H9 (cell line): ENCODE measurements around the gene NALCN. TPM values are rescaled to one million over a fixed set of nuclear protein-coding genes. Genes with fewer than 3 reads are reported as not detected.

Source experiments
- DNase-seq: peaks from one replicate; pipeline ENCODE4 v3.0.0-alpha.2; 2017
- H2AFZ ChIP-seq: one replicate; pipeline ENCODE4 v1.6.1; 2013; ENCODE audit warnings: mild to moderate bottlenecking, low read length, control low read depth, moderate library complexity
- H2AK5ac ChIP-seq: 2 replicates; pipeline ENCODE4 v1.6.1; 2013; ENCODE audit warnings: low read length, control low read depth, mixed read lengths; ENCODE audit not compliant: insufficient read length
- H2BK120ac ChIP-seq: one replicate; pipeline ENCODE4 v1.6.1; 2013; ENCODE audit warnings: low read depth, mild to moderate bottlenecking, low read length, control low read depth, inconsistent platforms; ENCODE audit not compliant: poor library complexity, severe bottlenecking
- H2BK12ac ChIP-seq: 2 replicates; pipeline ENCODE4 v1.6.1; 2013; ENCODE audit warnings: low read length, control low read depth, mixed read lengths, low read depth; ENCODE audit not compliant: insufficient read length
- H2BK15ac ChIP-seq: 2 replicates; pipeline ENCODE4 v1.6.1; 2013; ENCODE audit warnings: low read depth, low read length, control low read depth
- H2BK20ac ChIP-seq: one replicate; pipeline ENCODE4 v1.6.1; 2013; ENCODE audit warnings: low read depth, mild to moderate bottlenecking, low read length, control low read depth, inconsistent platforms; ENCODE audit not compliant: poor library complexity, severe bottlenecking
- H2BK5ac ChIP-seq: 2 replicates; pipeline ENCODE4 v1.6.1; 2013; ENCODE audit warnings: low read length, control low read depth, mixed read lengths; ENCODE audit not compliant: insufficient read length
- H3K14ac ChIP-seq: 2 replicates; pipeline ENCODE4 v1.6.1; 2013; ENCODE audit warnings: low read length, control low read depth; ENCODE audit not compliant: insufficient read depth
- H3K18ac ChIP-seq: 2 replicates; pipeline ENCODE4 v1.6.1; 2013; ENCODE audit warnings: low read depth, mild to moderate bottlenecking, mixed read lengths, low read length, control low read depth; ENCODE audit not compliant: insufficient read length
- H3K23ac ChIP-seq: 2 replicates; pipeline ENCODE4 v1.6.1; 2013; ENCODE audit warnings: low read length, control low read depth, mixed read lengths, low read depth; ENCODE audit not compliant: insufficient read length
- H3K23me2 ChIP-seq: 2 replicates; pipeline ENCODE4 v1.6.1; 2013; ENCODE audit warnings: low read depth, mild to moderate bottlenecking, mixed read lengths, low read length, control low read depth; ENCODE audit not compliant: insufficient read length, poor library complexity, severe bottlenecking
- H3K27ac ChIP-seq: 2 replicates; pipeline ENCODE4 v1.5.1; 2013; ENCODE audit warnings: low read length, control low read depth, mixed read lengths, low read depth; ENCODE audit not compliant: insufficient read length
- H3K27me3 ChIP-seq: 2 replicates; pipeline ENCODE4 v1.6.1; 2013; ENCODE audit warnings: low read length, control low read depth, inconsistent platforms; ENCODE audit not compliant: insufficient read depth
- H3K4ac ChIP-seq: 2 replicates; pipeline ENCODE4 v1.6.1; 2013; ENCODE audit warnings: low read depth, mild to moderate bottlenecking, control low read depth, inconsistent platforms, low read length, moderate library complexity
- H3K4me1 ChIP-seq: 2 replicates; pipeline ENCODE4 v1.6.1; 2013; ENCODE audit warnings: low read length, control low read depth, inconsistent platforms; ENCODE audit not compliant: insufficient read depth
- H3K4me2 ChIP-seq: 2 replicates; pipeline ENCODE4 v1.6.1; 2013; ENCODE audit warnings: low read length, control low read depth, mixed read lengths; ENCODE audit not compliant: insufficient read length, insufficient read depth
- H3K56ac ChIP-seq: 2 replicates; pipeline ENCODE4 v1.6.1; 2013; ENCODE audit warnings: low read depth, mild to moderate bottlenecking, mixed read lengths, low read length, control low read depth; ENCODE audit not compliant: insufficient read length
- H3K79me1 ChIP-seq: 2 replicates; pipeline ENCODE4 v1.6.1; 2013; ENCODE audit warnings: low read depth, mild to moderate bottlenecking, moderate library complexity, low read length, control low read depth, inconsistent platforms; ENCODE audit not compliant: insufficient read depth, poor library complexity, severe bottlenecking
- H3K79me2 ChIP-seq: 2 replicates; pipeline ENCODE4 v1.6.1; 2013; ENCODE audit warnings: low read length, control low read depth, inconsistent platforms; ENCODE audit not compliant: insufficient read depth
- H3K9ac ChIP-seq: 2 replicates; pipeline ENCODE4 v1.6.1; 2013; ENCODE audit warnings: low read length, control low read depth, mixed read lengths; ENCODE audit not compliant: insufficient read length; ENCODE audit errors: extremely low read depth
- H3K9me3 ChIP-seq: one replicate; pipeline ENCODE4 v1.6.1; 2013; ENCODE audit warnings: low read depth, low read length, inconsistent platforms; ENCODE audit not compliant: control insufficient read depth
- H3T11ph ChIP-seq: one replicate; pipeline ENCODE4 v1.6.1; 2013; ENCODE audit warnings: mild to moderate bottlenecking, low read length, control low read depth, inconsistent platforms
- H4K20me1 ChIP-seq: one replicate; pipeline ENCODE4 v1.6.1; 2013; ENCODE audit not compliant: control insufficient read depth, insufficient read length, insufficient read depth
- H4K5ac ChIP-seq: 2 replicates; pipeline ENCODE4 v1.6.1; 2013; ENCODE audit warnings: low read depth, mild to moderate bottlenecking, mixed read lengths, low read length, control low read depth; ENCODE audit not compliant: insufficient read length
- H4K8ac ChIP-seq: replicated peaks from 2 replicates; pipeline ENCODE4 v1.6.1; 2013; ENCODE audit warnings: low read length, control low read depth, mixed read lengths, low read depth; ENCODE audit not compliant: insufficient read length
- H4K91ac ChIP-seq: 2 replicates; pipeline ENCODE4 v1.6.1; 2013; ENCODE audit warnings: low read depth, mild to moderate bottlenecking, moderate library complexity, mixed read lengths, low read length, control low read depth; ENCODE audit not compliant: insufficient read length
- H3K27ac Mint-ChIP-seq, 3 experiments: 2 replicates in 2 of 3; 3 replicates in 1 of 3; pipeline ENCODE4 v1.8.0; 2020 to 2021; ENCODE audit warnings: mixed read lengths in 3 of 3, mild to moderate bottlenecking in 1 of 3, moderate library complexity in 1 of 3
- H3K27me3 Mint-ChIP-seq: 2 replicates; pipeline ENCODE4 v1.8.0; 2021; ENCODE audit warnings: low read depth, mild to moderate bottlenecking, moderate library complexity, mixed read lengths
- H3K36me3 Mint-ChIP-seq, 3 experiments: 2 replicates in 2 of 3; 3 replicates in 1 of 3; pipeline ENCODE4 v1.8.0; 2020 to 2021; ENCODE audit warnings: low read depth in 3 of 3, mixed read lengths in 3 of 3; ENCODE audit not compliant: insufficient read depth in 1 of 3
- H3K4me1 Mint-ChIP-seq, 2 experiments: 2 replicates each; pipeline ENCODE4 v1.8.0; 2020; ENCODE audit warnings: mixed read lengths in 2 of 2
- H3K4me3 Mint-ChIP-seq, 2 experiments: 2 replicates in 1 of 2; 3 replicates in 1 of 2; pipeline ENCODE4 v1.8.0; 2020 to 2021; ENCODE audit warnings: mild to moderate bottlenecking in 2 of 2, mixed read lengths in 2 of 2, moderate library complexity in 1 of 2
- H3K9me3 Mint-ChIP-seq, 2 experiments: 2 replicates in 1 of 2; 3 replicates in 1 of 2; pipeline ENCODE4 v1.8.0; 2020; ENCODE audit warnings: mild to moderate bottlenecking in 2 of 2, mixed read lengths in 2 of 2, moderate library complexity in 1 of 2
- CTCF ChIP-seq: fragments of 200-600 bp; sonication (generic); conservative IDR thresholded peaks from 3 replicates; pipeline ENCODE4 v1.8.0; 2021; ENCODE audit warnings: antibody characterized with exemption, mild to moderate bottlenecking
- WGBS: extraction: QIAGEN DNeasy Blood & Tissue Kit; methylation state at CpG from one replicate; pipeline ENCODE4 v1.1.7; 2013; ENCODE audit warnings: missing lambda C conversion rate, low lambda C conversion rate, mixed read lengths; ENCODE audit not compliant: insufficient read length; ENCODE audit errors: extremely low coverage; 5-methylcytosine and 5-hydroxymethylcytosine counted together
- total RNA-seq: library from RNA; stranded (reverse); gene quantifications from 2 replicates; pipeline ENCODE4 v1.2.1, GENCODE V29; 2021

The NALCN gene
- total RNA-seq, 1 experiment from 2014 or later = 0.09 TPM

DNA sequence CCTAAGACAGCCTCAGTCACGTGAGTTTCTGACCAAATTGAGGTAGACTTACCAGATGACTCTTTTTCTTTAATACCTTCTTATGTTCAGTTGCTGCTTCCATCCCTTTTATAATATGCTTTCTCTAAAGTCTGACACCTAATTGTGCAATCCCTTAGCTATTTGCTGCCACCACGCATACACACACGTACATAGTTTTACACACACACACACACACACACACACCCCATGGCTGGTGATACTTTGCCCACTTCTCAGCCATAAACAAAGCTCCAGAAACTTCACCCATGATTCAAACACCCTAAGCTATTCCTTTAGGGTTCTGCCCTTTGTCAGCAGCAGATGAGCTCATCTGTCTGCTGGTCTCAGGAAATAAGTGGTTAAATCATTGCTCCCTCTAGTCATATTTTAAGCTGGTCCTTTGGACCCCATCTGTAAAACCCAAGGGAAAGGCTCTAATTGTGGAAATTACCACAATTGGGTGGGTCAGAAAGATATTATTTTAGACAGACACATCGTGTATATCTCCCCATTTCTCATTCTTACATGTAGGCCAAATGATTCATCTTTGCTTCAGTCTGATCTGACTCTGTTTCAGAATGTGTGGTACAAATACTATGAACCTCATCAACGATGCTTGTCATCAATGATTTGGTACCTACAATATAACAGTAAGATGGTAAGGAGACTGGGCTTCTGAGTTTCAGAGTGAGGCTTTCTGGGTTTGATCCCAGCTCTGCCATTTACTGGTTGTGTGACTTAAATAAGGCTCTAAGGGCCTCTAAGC, 69.2 kb downstream of the NALCN start:
- no CpG with 5 or more reads among the region's 5 CpGs for WGBS
- Histone ChIP-seq H2BK15ac (no peak overlapping the region), H3K4me1 (no peaks in the 10 kb centered on the region; the same call in 1 of the 2 replicates), H2BK120ac (no peak overlapping the region), H3K9me3 (no peaks in the 10 kb centered on the region), H3K27ac (no peak overlapping the region), H3K18ac (no peak overlapping the region), H4K8ac (no peak overlapping the region), H4K5ac (no peak overlapping the region), H3K23me2 (no peaks in the 10 kb centered on the region), H3K4ac (no peak overlapping the region), H3K4me2 (no peak overlapping the region), H2BK20ac (no peak overlapping the region), H2AK5ac (no peak overlapping the region), H3T11ph (no peak overlapping the region), H3K27me3 (no peaks in the 10 kb centered on the region), H2BK5ac (no peak overlapping the region), H3K79me1 (no peaks in the 10 kb centered on the region), H3K9ac (no peak overlapping the region), H4K91ac (no peak overlapping the region), H2BK12ac (no peak overlapping the region), H3K56ac (no peak overlapping the region), H2AFZ (no peak overlapping the region), H3K79me2 (no peaks in the 10 kb centered on the region), H3K23ac (no peak overlapping the region), H4K20me1 (no peaks in the 10 kb centered on the region), H3K14ac (no peak overlapping the region)
- H3K36me3 Mint-ChIP-seq = no peaks in the 10 kb centered on the region
- H3K9me3 Mint-ChIP-seq = peaks cover 2 to 3% of the 10 kb centered on the region in 2 experiments; a peak in 2 of 5 replicates
- H3K4me3 Mint-ChIP-seq = no peak overlapping the region
- no peaks in the 10 kb centered on the region for H3K27me3 Mint-ChIP-seq
- no peak for DNase-seq
- no peak for TF ChIP-seq CTCF
- H3K4me1 Mint-ChIP-seq = peaks cover under 1 to 2% of the 10 kb centered on the region in 2 experiments; a peak in 3 of 4 replicates
- peak overlapping the region in 1 of 3 experiments; percentile 57; a peak in 2 of 7 replicates for H3K27ac Mint-ChIP-seq
